DMS153 (cell line): ENCODE measurements around the gene DDX17.

Experiments
- DNase-seq: peaks from one replicate; lab custom pipeline; 2025; lab: John Stamatoyannopoulos, UW

The DDX17 gene

GRCh38 chr22:38465673-38466490 lies 40.2 kb downstream of the DDX17 start:
- no peak for DNase-seq

GRCh38 chr22:38464992-38465672 lies 41.0 kb downstream of the DDX17 start:
- no peak for DNase-seq

GRCh38 chr22:38462960-38463784 lies 42.9 kb downstream of the DDX17 start:
- DNase-seq: no peak

GRCh38 chr22:38461414-38462081 lies 44.6 kb downstream of the DDX17 start:
- DNase-seq: peak; percentile 80

- no peak for DNase-seq
Measured at GRCh38 chr22:38461057-38461413, 45.1 kb downstream of the DDX17 start.

- DNase-seq: no peak
Measured at GRCh38 chr22:38460426-38460840, 45.7 kb downstream of the DDX17 start.

GRCh38 chr22:38456841-38457699 lies 49.0 kb downstream of the DDX17 start:
- DNase-seq: no peak

GRCh38 chr22:38456272-38456835 lies 49.8 kb downstream of the DDX17 start:
- no peak for DNase-seq

GRCh38 chr22:38455530-38456271 lies 50.4 kb downstream of the DDX17 start:
- DNase-seq: no peak

- no peak for DNase-seq
Measured at GRCh38 chr22:38455076-38455529, 51.0 kb downstream of the DDX17 start, which contains the start of gene KCNJ4. TSS of gene KCNJ4 (minus strand) at chr22:38455199. CDS start at chr22:38428132, 27,067 bp downstream.

GRCh38 chr22:38454353-38455075 lies 51.6 kb downstream of the DDX17 start:
- DNase-seq: no peak

- DNase-seq: no peak
Measured at GRCh38 chr22:38453996-38454352, 52.1 kb downstream of the DDX17 start.

GRCh38 chr22:38453066-38453672 lies 52.9 kb downstream of the DDX17 start:
- DNase-seq: no peak

- no peak for DNase-seq
Measured at GRCh38 chr22:38452373-38453065, 53.6 kb downstream of the DDX17 start.

GRCh38 chr22:38451864-38452263 lies 54.2 kb downstream of the DDX17 start:
- DNase-seq: no peak

- DNase-seq: no peak
Measured at GRCh38 chr22:38451404-38451803, 54.7 kb downstream of the DDX17 start.

- no peak for DNase-seq
Measured at GRCh38 chr22:38450234-38450797, 55.8 kb downstream of the DDX17 start.

GRCh38 chr22:38449776-38450175 lies 56.3 kb downstream of the DDX17 start:
- no peak for DNase-seq
